Endodermal cell (in vitro differentiated cells): Measurements from ENCODE around the gene KIF6. TPM values are rescaled to one million over a fixed set of nuclear protein-coding genes. Genes with fewer than 3 reads are reported as not detected.

ENCODE experiments used
- DNase-seq: peaks from one replicate; pipeline ENCODE4 v3.0.0-alpha.2; 2017
- H3K27ac ChIP-seq: 2 replicates; pipeline ENCODE4 v1.5.1; 2013; ENCODE audit warnings: mild to moderate bottlenecking, low read depth, low read length, moderate library complexity
- H3K27me3 ChIP-seq: 2 replicates; pipeline ENCODE4 v1.6.1; 2013; ENCODE audit warnings: mild to moderate bottlenecking, low read length, moderate library complexity; ENCODE audit not compliant: insufficient read depth, control insufficient read depth, poor library complexity, severe bottlenecking
- H3K36me3 ChIP-seq: 2 replicates; pipeline ENCODE4 v1.7.0; 2013; ENCODE audit warnings: mild to moderate bottlenecking, low read length, moderate library complexity; ENCODE audit not compliant: control insufficient read depth, insufficient read depth
- H3K4me1 ChIP-seq: one replicate; pipeline ENCODE4 v1.7.0; 2013; ENCODE audit warnings: low read length; ENCODE audit not compliant: control insufficient read depth, insufficient read depth
- H3K4me3 ChIP-seq: 2 replicates; pipeline ENCODE4 v1.5.1; 2013; ENCODE audit warnings: mild to moderate bottlenecking, low read length, moderate library complexity
- H3K9ac ChIP-seq: 2 replicates; pipeline ENCODE4 v1.6.1; 2013; ENCODE audit warnings: mild to moderate bottlenecking, low read length, moderate library complexity; ENCODE audit not compliant: poor library complexity, severe bottlenecking; ENCODE audit errors: extremely low read depth
- H3K9me3 ChIP-seq: 2 replicates; pipeline ENCODE4 v1.6.1; 2013; ENCODE audit warnings: mild to moderate bottlenecking, low read length, moderate library complexity; ENCODE audit not compliant: control insufficient read depth
- H3K27ac Mint-ChIP-seq: 2 replicates; pipeline ENCODE4 v1.8.0; 2020; ENCODE audit warnings: mixed read lengths
- H3K27me3 Mint-ChIP-seq: 2 replicates; pipeline ENCODE4 v1.8.0; 2021; ENCODE audit warnings: mild to moderate bottlenecking, mixed read lengths; ENCODE audit not compliant: insufficient read depth
- H3K36me3 Mint-ChIP-seq: 2 replicates; pipeline ENCODE4 v1.8.0; 2020; ENCODE audit warnings: low read depth, mixed read lengths
- H3K4me1 Mint-ChIP-seq: 2 replicates; pipeline ENCODE4 v1.8.0; 2020; ENCODE audit warnings: mixed read lengths
- H3K4me3 Mint-ChIP-seq: 2 replicates; pipeline ENCODE4 v1.8.0; 2020; ENCODE audit warnings: mild to moderate bottlenecking, moderate library complexity, mixed read lengths
- H3K9me3 Mint-ChIP-seq: 2 replicates; pipeline ENCODE4 v1.8.0; 2020; ENCODE audit warnings: mild to moderate bottlenecking, mixed read lengths
- WGBS, 2 experiments: methylation state at CpG; one replicate each; pipeline versions ENCODE4 v1.1.5 to v1.1.7; 2013; ENCODE audit warnings: missing lambda C conversion rate in 2 of 2, mixed read lengths in 1 of 2; ENCODE audit not compliant: insufficient coverage in 1 of 2, insufficient read length in 1 of 2; 5-methylcytosine and 5-hydroxymethylcytosine counted together
- total RNA-seq, 2 donors: library from RNA; stranded (reverse); fragmentation: NEBNext Ultra II Directional in 1 of 2; extraction: Animal tissue kit (Norgen Biotek cat#: 25700) in 1 of 2; gene quantifications; 2 replicates in 1 of 2; 3 replicates in 1 of 2; pipeline ENCODE4 v1.2.1, GENCODE V29; 2021
- TF ChIP-seq, protein P1 (sequence below): fragments of 200-600 bp; sonication (generic); conservative IDR thresholded peaks from 2 replicates; pipeline ENCODE4 v1.5.0; 2021; ENCODE audit warnings: antibody characterized with exemption, mild to moderate bottlenecking

Gene KIF6
- total RNA-seq, 2 donors from 2014 or later = 0.62 to 1.1 TPM

DNA sequence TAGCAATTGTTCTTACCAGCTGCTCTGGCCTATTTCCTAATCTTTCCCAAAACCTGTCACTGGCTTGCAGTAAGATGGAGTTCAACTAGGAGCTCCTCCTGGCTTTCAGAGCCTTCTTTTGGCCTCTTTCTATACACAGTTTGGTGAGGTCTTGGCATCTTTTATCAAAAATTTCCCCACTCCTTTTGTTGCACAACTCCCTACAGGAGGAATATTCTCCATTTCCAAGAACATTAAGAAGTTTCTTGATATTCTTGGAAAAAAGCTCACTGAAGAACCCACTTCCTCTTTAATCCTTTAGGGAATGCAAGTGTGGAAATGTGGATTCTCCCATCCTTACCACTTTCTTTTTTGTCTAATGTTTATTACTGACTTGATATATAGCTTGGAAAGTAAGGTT, 231.4 kb downstream of the KIF6 start:
- Histone ChIP-seq H3K9ac (no peak overlapping the region), H3K4me3 (no peak overlapping the region), H3K27ac (no peak overlapping the region), H3K27me3 (no peaks in the 10 kb centered on the region), H3K36me3 (no peaks in the 10 kb centered on the region), H3K9me3 (no peaks in the 10 kb centered on the region), H3K4me1 (no peaks in the 10 kb centered on the region)
- TF ChIP-seq, protein P1, sequence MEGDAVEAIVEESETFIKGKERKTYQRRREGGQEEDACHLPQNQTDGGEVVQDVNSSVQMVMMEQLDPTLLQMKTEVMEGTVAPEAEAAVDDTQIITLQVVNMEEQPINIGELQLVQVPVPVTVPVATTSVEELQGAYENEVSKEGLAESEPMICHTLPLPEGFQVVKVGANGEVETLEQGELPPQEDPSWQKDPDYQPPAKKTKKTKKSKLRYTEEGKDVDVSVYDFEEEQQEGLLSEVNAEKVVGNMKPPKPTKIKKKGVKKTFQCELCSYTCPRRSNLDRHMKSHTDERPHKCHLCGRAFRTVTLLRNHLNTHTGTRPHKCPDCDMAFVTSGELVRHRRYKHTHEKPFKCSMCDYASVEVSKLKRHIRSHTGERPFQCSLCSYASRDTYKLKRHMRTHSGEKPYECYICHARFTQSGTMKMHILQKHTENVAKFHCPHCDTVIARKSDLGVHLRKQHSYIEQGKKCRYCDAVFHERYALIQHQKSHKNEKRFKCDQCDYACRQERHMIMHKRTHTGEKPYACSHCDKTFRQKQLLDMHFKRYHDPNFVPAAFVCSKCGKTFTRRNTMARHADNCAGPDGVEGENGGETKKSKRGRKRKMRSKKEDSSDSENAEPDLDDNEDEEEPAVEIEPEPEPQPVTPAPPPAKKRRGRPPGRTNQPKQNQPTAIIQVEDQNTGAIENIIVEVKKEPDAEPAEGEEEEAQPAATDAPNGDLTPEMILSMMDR = no peak
- Mint-ChIP-seq H3K9me3 (no peaks in the 10 kb centered on the region), H3K27ac (no peak overlapping the region), H3K36me3 (no peaks in the 10 kb centered on the region), H3K27me3 (no peaks in the 10 kb centered on the region), H3K4me3 (no peak overlapping the region), H3K4me1 (peaks cover 22% of the 10 kb centered on the region)
- no peak for DNase-seq

DNA sequence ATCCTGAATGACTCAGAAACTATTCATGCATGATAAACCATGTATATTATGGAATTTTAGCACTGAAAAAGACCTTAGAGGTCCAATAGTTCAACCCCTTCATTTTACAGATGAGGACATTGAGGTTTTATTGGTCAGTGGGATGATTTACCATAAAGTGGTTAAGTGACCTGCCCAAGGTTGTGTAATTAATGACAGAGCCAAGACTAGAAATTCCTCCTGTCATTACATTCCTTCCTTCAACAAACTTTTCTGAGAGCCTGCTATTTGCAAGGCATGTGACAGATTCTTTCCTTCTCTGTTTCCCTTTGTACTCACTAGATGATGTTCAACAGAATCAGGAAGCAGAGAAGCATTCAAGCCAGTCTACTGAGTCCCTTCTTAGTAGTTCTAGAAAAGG, 232.0 kb downstream of the KIF6 start:
- H3K4me3 ChIP-seq = no peak overlapping the region
- Mint-ChIP-seq H3K9me3 (no peaks in the 10 kb centered on the region), H3K4me3 (no peak overlapping the region), H3K27me3 (no peaks in the 10 kb centered on the region), H3K27ac (no peak overlapping the region), H3K36me3 (no peaks in the 10 kb centered on the region), H3K4me1 (peaks cover 20% of the 10 kb centered on the region)
- no peaks in the 10 kb centered on the region for H3K9me3 ChIP-seq
- no peaks in the 10 kb centered on the region for H3K36me3 ChIP-seq
- no peak overlapping the region for H3K27ac ChIP-seq
- no peak overlapping the region for H3K9ac ChIP-seq
- no peaks in the 10 kb centered on the region for H3K4me1 ChIP-seq
- TF ChIP-seq, protein P1 = no peak
- H3K27me3 ChIP-seq = no peaks in the 10 kb centered on the region
- DNase-seq = no peak

DNA sequence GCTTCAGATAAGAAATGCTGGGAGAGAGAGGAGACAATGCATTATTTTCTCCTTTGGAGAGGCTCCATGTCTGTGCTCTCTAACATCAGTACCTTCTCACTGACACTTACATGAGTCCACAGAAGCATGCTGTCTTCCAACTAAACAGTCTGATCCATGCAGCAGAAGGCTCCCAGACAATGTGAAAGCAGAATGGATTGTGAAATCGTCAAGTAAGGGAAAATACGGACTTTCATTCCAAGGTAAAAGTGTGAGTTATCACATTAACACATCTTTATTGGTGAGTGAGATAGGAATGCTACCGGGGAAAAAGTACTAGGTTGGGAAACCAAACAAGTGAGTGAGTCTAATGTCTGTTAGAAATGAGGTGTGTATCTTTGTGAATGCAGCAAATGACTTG, 235.1 kb downstream of the KIF6 start:
- H3K4me1 Mint-ChIP-seq = peaks cover 18% of the 10 kb centered on the region
- no peak overlapping the region for H3K27ac Mint-ChIP-seq

More for the DNA sequence above, 235.1 kb downstream of the KIF6 start:
- Mint-ChIP-seq H3K4me3 (no peak overlapping the region), H3K27me3 (no peaks in the 10 kb centered on the region), H3K36me3 (no peaks in the 10 kb centered on the region), H3K9me3 (no peaks in the 10 kb centered on the region)
- TF ChIP-seq, protein P1 = no peak
- H3K9me3 ChIP-seq = no peaks in the 10 kb centered on the region
- no peak overlapping the region for H3K4me3 ChIP-seq
- H3K27me3 ChIP-seq = no peaks in the 10 kb centered on the region
- H3K4me1 ChIP-seq = no peaks in the 10 kb centered on the region
- H3K36me3 ChIP-seq = no peaks in the 10 kb centered on the region
- 85 to 91% methylated on average over 3 of the region's 3 CpGs for WGBS, 2 experiments
- DNase-seq = no peak
- no peak overlapping the region for H3K9ac ChIP-seq
- no peak overlapping the region for H3K27ac ChIP-seq
